Endothelial cell of umbilical vein (primary cell): ENCODE measurements around the gene CACNA2D2.

ENCODE experiments used
- CTCF ChIP-seq, 2 donors: IDR thresholded peaks; 1 replicate in 1 of 2; 2 replicates in 1 of 2; pipeline ENCODE4 v1.5.1; 2011; ENCODE audit warnings: low read length in 2 of 2, mild to moderate bottlenecking in 2 of 2, moderate library complexity in 2 of 2, control low read depth in 1 of 2, inconsistent platforms in 1 of 2, low read depth in 1 of 2; ENCODE audit not compliant: insufficient read depth in 1 of 2; ENCODE audit errors: extremely low read depth in 1 of 2
- EZH2 ChIP-seq: IDR thresholded peaks from 2 replicates; pipeline ENCODE4 v1.6.1; 2012; ENCODE audit warnings: borderline replicate concordance, low read depth, mild to moderate bottlenecking, moderate library complexity, low read length, inconsistent platforms; ENCODE audit not compliant: severe bottlenecking
- POLR2A ChIP-seq: IDR thresholded peaks from 2 replicates; pipeline ENCODE4 v1.6.1; 2012; ENCODE audit warnings: low read depth, mild to moderate bottlenecking, control low read depth, low read length

- TF ChIP-seq CTCF (IDR thresholded peaks at IDR 0.05; ENCODE audit: extremely low read depth in 1 of 2, insufficient read depth in 1 of 2, low read depth in 1 of 2, low read length in 2 of 2), result no peak
- TF ChIP-seq POLR2A, result peak; percentile 41
- no peak for TF ChIP-seq EZH2
These were observed 162.7 kb downstream of the CACNA2D2 start, which contains the start of gene RASSF1 for GRCh38 chr3:50340448-50341329.
